GM19455 (cell line): ENCODE measurements around the gene CCDC6.
"Not testable (repeated sequence)": the region's sequence is repeated elsewhere in the genome, so short reads cannot be mapped to it uniquely, and the experiment has no call there.

Source experiments
- ATAC-seq: cut with Tn5 transposase; IDR thresholded peaks from one replicate; pipeline ENCODE4 v1.9.1; 2021; ENCODE audit not compliant: unreplicated experiment

The CCDC6 gene

DNA sequence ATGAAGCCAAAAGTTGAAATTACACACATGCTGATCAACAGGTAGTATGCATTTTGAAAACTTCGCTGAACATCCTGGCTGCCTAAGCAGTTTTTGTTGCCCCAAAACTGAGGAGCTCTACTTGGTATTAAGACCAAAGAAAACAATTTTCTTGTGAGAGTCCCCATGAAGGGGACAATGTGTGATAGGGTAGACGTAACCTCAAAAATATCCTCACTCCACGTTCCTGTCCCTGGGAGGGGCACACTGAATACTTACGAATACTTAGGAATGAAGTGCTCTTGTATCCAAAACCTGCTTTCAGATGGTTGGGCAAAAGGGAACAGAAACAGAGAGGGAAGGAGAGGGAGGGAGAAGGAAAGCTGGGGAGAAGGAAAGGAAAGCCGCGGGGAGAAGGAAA, 24.7 kb downstream of the CCDC6 start:
- ATAC-seq = no peak

DNA sequence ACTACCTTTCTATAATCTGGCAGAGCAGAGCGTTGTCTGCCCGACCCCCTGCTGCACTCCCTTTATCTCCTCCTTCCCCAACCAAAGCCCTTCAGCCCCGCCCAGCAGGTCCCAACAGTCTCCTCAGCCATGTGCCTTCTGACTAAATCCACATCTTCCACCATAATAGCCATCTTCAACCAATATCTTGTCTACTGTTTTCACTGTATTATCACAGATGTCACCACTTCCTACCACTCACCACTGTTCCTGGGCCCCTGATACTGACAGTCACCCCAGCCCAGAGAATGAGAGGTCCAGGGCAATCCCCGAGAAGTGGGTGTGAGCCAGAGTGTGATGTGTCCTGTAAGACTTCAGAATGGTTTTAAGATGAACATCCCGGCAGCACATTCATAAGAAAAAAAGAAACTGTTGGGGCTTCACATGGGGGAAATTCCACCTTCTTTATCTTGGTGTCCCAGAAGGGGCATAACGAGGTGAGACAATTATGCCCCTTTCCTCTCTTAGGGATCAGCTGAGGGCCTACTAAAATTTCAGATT, 25.3 kb downstream of the CCDC6 start:
- ATAC-seq = peak; percentile 54

DNA sequence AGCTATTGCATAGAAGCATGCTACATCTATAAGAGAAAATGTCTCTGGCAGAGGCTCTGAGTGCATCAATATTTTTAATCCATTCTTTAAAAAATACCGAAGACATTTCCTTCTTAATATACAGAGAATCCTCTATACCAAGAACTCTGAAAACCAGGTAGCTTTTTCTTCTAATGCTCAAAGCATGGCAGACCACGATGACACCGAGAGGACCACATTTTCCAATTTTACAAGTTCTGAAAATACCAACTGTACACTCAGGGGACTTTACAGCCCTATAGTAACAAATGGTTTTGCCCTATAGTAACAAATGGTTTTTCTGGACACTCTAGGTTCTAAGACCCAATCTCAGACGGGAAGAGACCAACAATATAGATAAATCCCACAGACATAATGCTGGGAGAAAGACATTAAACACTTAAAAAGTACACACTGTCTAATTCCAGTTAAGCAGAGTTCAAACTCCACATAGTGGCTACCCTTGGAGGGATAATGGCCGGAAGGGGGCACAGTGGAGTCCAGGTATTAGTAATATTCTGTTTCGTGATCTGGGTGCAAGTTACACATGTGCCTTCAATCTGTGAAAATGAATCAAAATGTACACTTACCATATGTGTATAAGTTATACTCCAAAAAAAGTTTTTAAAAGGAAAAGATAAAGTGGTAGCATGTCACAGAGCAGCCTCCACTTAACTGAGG, 26.2 kb downstream of the CCDC6 start:
- no peak for ATAC-seq

DNA sequence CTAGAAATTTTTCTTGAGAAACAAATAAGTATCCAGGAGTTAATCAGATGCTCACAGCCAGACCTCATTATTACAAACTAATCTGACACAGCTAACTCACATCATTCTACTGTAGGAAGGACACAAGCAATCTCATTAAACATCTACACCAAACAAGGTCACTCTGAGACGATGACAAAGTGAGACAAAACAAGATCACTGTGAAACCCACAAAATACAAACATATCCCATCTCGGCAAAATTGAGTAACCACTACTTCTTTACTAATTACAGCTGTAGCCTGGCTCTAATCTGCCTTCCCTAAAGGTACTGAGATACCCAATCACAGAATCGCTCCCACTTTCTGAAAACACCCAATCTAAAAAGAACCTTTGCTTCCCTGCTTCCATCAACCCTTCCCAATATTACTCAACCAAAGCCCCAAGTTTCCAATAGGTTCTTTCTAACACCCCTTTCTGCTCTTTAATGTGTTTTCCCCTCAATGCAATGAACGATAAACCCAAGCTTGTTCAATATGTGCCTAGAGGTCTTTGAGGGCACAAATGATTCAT, 26.9 kb downstream of the CCDC6 start:
- ATAC-seq = peak; percentile 39

- no peak for ATAC-seq
Observed at GRCh38 chr10:59878915-59879314, 27.4 kb downstream of the CCDC6 start.

- no peak for ATAC-seq
Observed at GRCh38 chr10:59878289-59878688, 28.1 kb downstream of the CCDC6 start.

DNA sequence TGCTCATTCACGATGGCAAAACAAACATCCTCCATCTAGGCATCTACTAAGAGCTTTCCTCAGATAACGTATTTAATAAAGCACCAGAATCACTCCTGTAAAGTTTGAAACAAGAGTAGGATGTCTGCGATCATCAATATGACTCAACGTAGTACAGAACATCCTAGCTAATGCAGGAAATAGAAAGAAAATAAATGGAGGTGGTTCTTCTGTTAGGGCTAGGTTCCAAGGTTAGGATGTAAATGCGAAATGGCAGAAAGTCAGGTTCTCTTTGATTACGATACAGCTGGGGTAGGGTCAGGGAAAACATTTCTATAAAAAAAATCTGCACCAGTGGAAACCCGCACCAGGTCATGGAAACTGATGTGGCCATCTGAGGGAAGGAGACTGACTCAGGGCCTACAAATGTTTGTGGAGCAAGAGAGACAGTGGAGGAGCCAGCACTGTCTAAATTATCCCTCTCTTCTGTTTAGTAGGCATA, 29.1 kb downstream of the CCDC6 start:
- no peak for ATAC-seq

DNA sequence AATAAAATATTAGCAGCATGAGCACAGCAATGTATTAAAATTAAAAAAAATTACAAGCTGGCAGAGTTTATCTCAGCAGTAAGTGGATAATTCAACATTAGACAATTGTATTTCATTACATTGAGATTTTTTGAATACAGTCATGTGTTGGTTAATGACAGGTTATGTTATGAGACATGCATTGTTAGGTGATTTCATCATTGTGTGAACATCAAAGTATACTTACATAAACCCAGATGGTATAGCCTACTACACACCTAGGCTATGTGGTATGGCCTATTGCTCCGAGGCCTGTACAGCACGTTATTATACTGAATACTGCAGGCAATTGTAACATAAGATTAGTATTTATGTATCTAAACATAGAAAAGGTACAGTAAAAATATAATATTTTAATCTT, 29.7 kb downstream of the CCDC6 start:
- ATAC-seq = no peak

DNA sequence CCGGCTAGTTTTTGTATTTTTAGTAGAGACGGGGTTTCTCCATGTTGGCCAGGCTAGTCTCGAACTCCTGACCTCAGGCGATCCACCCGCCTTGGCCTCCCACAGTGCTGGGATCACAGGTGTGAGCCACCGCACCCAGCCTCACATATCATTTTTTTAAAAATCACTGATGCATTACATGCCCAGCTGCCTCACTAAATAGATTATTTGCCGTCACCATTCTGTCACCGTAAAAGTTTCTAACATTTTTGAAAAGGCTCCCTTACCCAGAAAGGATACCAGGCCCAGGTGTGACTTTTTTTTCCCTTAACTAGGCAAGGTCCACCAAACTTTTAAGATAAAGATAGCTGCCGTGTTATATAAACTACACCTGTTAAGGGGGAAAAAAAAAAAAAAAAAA, 30.1 kb downstream of the CCDC6 start:
- ATAC-seq = not testable (repeated sequence)

DNA sequence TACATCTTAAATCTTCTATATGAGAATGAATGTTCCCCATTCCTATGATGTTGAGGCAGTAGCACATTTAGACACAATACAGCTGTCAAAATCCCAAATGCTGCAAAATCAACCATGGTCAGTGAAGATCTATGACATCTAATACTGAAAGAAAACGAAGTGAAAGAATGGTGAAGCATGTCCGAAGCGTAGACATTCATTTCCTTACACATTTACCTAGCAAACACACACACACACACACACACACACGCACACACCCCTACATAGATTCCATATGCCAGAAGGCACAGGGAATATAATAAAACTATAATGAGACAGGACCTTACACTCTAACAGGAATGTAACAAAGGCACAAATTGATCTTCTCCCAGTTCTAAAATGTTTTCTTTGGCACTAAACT, 32.5 kb downstream of the CCDC6 start:
- ATAC-seq = no peak

- no peak for ATAC-seq
Observed at GRCh38 chr10:59872892-59873463, 33.4 kb downstream of the CCDC6 start.

DNA sequence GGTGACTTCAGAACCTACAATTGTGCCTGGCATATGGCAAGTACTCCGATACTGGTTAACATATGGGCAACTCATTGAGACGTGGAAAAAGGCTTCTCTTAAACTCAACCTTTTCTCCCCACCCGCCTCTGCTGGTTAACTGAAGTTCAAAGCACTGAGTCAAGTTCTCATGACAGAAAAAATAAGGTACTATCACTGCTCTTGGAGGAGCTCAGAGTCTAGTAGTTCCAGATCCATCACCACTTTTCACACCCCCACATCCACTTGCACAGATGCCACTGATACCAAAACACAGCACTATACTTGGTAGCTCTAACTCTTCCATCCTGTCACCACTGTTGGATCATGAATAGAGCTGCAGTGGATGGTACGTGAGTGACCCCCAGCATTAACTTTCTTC, 36.2 kb downstream of the CCDC6 start:
- no peak for ATAC-seq

GRCh38 chr10:59869594-59869940, 36.8 kb downstream of the CCDC6 start:
- no peak for ATAC-seq

DNA sequence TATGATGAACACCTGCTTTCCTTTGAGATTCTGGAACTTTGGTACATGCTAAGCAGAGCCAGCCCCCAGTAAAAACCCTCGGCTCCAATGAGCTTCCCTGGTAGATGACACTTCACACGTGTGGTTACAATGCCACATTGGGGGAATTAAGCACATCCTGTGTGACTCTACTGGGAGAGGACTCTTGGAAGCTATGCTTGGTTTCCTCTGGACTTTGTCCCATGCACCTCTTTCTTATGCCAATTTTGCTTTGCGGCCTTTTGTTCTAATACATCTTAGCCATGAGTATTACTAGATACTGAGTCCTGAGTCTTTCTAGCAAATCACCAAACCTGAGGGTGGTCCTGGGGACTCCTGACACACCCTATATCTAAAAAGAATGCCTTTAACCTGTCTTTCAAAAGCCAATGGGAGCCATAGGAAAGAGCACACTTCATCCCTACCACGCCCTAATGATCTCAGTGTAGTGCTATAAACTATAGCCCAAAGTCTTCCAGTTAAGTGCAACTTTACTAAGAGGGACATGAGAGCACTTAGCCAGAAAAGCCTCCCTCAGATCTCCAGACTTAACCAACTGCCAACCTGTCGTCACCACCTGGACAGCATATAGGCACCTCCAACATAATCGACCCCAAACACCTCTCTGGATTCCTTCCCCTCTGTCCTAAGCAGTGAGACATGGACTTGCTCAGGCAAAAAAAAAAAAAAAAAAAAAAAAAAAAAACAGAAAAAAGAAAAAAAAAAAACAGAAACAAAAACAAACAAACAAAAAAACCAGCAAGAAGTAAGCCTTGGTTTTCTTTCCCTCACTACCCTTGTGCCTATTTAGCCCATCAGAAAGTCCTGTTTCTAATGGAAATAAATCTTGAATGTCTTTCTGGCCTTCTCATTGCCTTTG, 37.4 kb downstream of the CCDC6 start:
- no peak for ATAC-seq

DNA sequence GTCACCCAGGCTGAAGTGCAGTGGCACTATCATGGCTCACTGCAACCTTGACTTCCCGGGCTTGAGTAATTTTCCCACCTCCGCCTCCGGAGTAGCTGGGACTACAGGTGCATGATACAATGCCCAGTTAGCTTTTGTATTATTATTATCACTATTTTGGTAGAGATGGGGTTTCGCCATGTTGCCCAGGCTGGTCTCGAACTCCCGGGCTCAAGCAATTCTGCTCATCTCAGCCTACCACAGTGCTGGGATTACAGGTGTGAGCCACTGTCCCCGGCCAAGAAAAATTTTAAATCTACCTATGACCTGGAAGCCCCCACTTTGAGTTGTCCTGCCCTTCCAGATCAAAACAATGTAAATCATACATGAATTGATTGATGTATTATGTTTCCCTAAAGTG, 38.8 kb downstream of the CCDC6 start:
- ATAC-seq = no peak

- ATAC-seq = no peak
Observed at GRCh38 chr10:59865101-59865500, 41.3 kb downstream of the CCDC6 start.

- no peak for ATAC-seq
Observed at GRCh38 chr10:59864141-59864962, 42.0 kb downstream of the CCDC6 start.

DNA sequence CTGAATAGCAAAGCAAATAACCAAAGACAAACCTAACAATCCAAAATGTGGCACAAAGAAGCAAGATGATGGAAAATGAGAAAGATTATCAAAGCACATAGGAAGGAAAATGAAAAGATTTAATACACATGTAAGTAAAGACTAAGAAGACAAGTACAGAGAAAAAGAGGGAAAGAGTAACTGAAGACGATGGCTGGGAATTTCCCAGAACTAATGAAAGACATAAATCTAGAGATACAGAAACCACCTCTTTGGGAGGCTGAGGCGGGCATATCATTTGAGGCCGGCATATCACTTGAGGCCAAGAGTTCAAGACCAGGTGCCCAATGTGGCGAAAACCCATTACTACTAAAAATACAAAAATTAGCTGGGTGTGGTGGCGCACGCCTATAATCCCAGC, 46.8 kb downstream of the CCDC6 start:
- ATAC-seq = no peak

- no peak for ATAC-seq
Observed at GRCh38 chr10:59857921-59858320, 48.4 kb downstream of the CCDC6 start.

DNA sequence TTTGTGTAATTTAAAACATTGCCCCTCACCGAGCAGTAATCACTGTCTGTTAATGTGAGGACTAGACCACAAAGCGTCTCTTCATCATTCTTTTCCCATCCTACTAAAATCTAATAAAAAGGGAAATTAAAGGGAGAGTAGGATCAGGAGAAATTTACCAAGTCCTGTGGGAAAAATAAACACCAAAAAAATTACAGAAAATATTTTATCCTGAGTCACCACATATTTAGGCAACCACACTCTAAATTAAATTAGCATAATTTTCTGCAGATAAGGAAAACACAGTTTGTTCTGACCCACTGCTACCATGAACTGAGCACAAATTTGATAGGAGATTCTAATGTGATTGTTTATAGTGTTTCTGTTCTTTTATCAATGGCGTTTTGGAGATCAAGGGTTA, 49.3 kb downstream of the CCDC6 start:
- ATAC-seq = no peak

GRCh38 chr10:59856104-59856503, 50.3 kb downstream of the CCDC6 start:
- ATAC-seq = no peak
